PC-3 (cell line): ENCODE results near the gene SRY. TPM values are rescaled to one million over a fixed set of nuclear protein-coding genes. Genes with fewer than 3 reads are reported as not detected.
"Not testable (repeated sequence)": the region's sequence is repeated elsewhere in the genome, so short reads cannot be mapped to it uniquely, and the experiment has no call there.

ENCODE experiments used
- ATAC-seq: fragments of 200-7000 bp; cut with Tn5 transposase; 2 replicates; pipeline ENCODE4 v1.9.1; 2020; ENCODE audit warnings: mild to moderate bottlenecking, moderate library complexity
- BruUV-seq: library from RNA; stranded (reverse); fragments of 400-500 nt; replicated peaks from 2 replicates; lab custom pipeline; 2021; lab: Mats Ljungman, UMichigan
- CTCF ChIA-PET: fragments of 300-600 bp; sonication (Branson Sonifier 250); formaldehyde crosslinking; loops from one replicate; lab custom pipeline; 2022; ENCODE audit warnings: antibody characterized with exemption; lab: Charles Lee
- POLR2A ChIA-PET: fragments of 300-600 bp; sonication (Branson Sonifier 250); formaldehyde crosslinking; loops from one replicate; lab custom pipeline; 2022; ENCODE audit warnings: antibody characterized with exemption; ENCODE audit not compliant: unreplicated experiment; lab: Charles Lee
- DNase-seq: peaks from one replicate; pipeline ENCODE4 v3.0.0-alpha.2; 2015
- H2AFZ ChIP-seq: fragments of 300-600 bp; sonication (generic); 2 replicates; pipeline ENCODE4 v1.6.0; 2016; ENCODE audit warnings: antibody characterized with exemption, low read length
- H3F3A ChIP-seq: fragments of 300-600 bp; sonication (generic); one replicate; pipeline ENCODE4 v1.6.0; 2017; ENCODE audit warnings: antibody characterized with exemption, low read length, control low read depth, mild to moderate bottlenecking; ENCODE audit not compliant: unreplicated experiment
- H3K27ac ChIP-seq: fragments of 300-600 bp; sonication (generic); 2 replicates; pipeline ENCODE4 v1.5.1; 2016; ENCODE audit warnings: mild to moderate bottlenecking, low read length
- H3K27me3 ChIP-seq: fragments of 300-600 bp; sonication (generic); 2 replicates; pipeline ENCODE4 v1.6.1; 2016; ENCODE audit warnings: low read length, mixed read lengths
- H3K36me3 ChIP-seq: fragments of 300-600 bp; sonication (generic); 2 replicates; pipeline ENCODE4 v1.6.1; 2016; ENCODE audit warnings: low read depth, mixed run types, low read length, mixed read lengths
- H3K4me1 ChIP-seq: fragments of 300-600 bp; sonication (generic); 2 replicates; pipeline ENCODE4 v1.5.1; 2016; ENCODE audit warnings: low read length; ENCODE audit not compliant: insufficient read depth
- H3K4me2 ChIP-seq: fragments of 300-600 bp; sonication (generic); 2 replicates; pipeline ENCODE4 v1.6.0; 2016; ENCODE audit warnings: low read length
- H3K4me3 ChIP-seq: fragments of 300-600 bp; sonication (generic); 2 replicates; pipeline ENCODE4 v1.5.1; 2016; ENCODE audit warnings: mild to moderate bottlenecking, low read length, mixed read lengths
- H3K79me2 ChIP-seq: fragments of 300-600 bp; sonication (generic); 2 replicates; pipeline ENCODE4 v1.6.1; 2017; ENCODE audit warnings: low read length, mixed read lengths
- H3K9ac ChIP-seq: fragments of 300-600 bp; sonication (generic); 2 replicates; pipeline ENCODE4 v1.6.0; 2016; ENCODE audit warnings: mild to moderate bottlenecking, low read length
- H3K9me2 ChIP-seq: fragments of 300-600 bp; sonication (generic); replicated peaks from 2 replicates; pipeline ENCODE4 v1.6.1; 2016; ENCODE audit warnings: mixed run types, low read length, mixed read lengths
- H3K9me3 ChIP-seq: fragments of 300-600 bp; sonication (generic); 2 replicates; pipeline ENCODE4 v1.6.1; 2016; ENCODE audit warnings: low read length, mixed read lengths
- H4K20me1 ChIP-seq: fragments of 300-600 bp; sonication (generic); 2 replicates; pipeline ENCODE4 v1.6.1; 2016; ENCODE audit warnings: low read length, mixed read lengths
- CTCF ChIP-seq: fragments of 300-600 bp; sonication (generic); conservative IDR thresholded peaks from 2 replicates; pipeline ENCODE4 v1.5.1; 2017; ENCODE audit warnings: antibody characterized with exemption, low read depth, mild to moderate bottlenecking, low read length
- EZH2 ChIP-seq: fragments of 300-600 bp; sonication (generic); IDR thresholded peaks from one replicate; pipeline ENCODE4 v1.6.1; 2017; ENCODE audit warnings: antibody characterized with exemption, mild to moderate bottlenecking, low read length; ENCODE audit not compliant: unreplicated experiment
- EZH2phosphoT487 ChIP-seq: fragments of 300-600 bp; sonication (generic); IDR thresholded peaks from 2 replicates; pipeline ENCODE4 v1.6.1; 2018; ENCODE audit warnings: mild to moderate bottlenecking, antibody characterized with exemption, low read length, borderline replicate concordance
- intact Hi-C: fragments of 100-400 bp; cut with micrococcal nuclease; formaldehyde crosslinking; loops from 2 replicates; pipeline ENCODE4 v1.9.0; 2023
- total RNA-seq: library from RNA; depleted of rRNA; stranded (reverse); fragments of >200 nt; gene quantifications from 2 replicates; pipeline ENCODE4 v1.2.3, GENCODE V29; 2014

SRY gene
- total RNA-seq, 1 experiment from 2014 or later = not detected

- Histone ChIP-seq H4K20me1 (no peaks in the 10 kb centered on the region), H3K9me2 (no peaks in the 10 kb centered on the region), H3K27ac (no peak overlapping the region), H3K36me3 (no peaks in the 10 kb centered on the region), H2AFZ (no peak overlapping the region), H3K9me3 (no peaks in the 10 kb centered on the region), H3K4me2 (no peak overlapping the region), H3K4me3 (no peak overlapping the region), H3F3A (no peaks in the 10 kb centered on the region), H3K27me3 (no peaks in the 10 kb centered on the region), H3K79me2 (no peaks in the 10 kb centered on the region), H3K4me1 (no peaks in the 10 kb centered on the region), H3K9ac (no peak overlapping the region)
- DNase-seq (no peak), ATAC-seq (no peak)
- BruUV-seq = no TSS peak
- intact Hi-C loops = no loop called here
- TF ChIP-seq CTCF (no peak), EZH2 (no peak), EZH2phosphoT487 (no peak)
- ChIA-PET CTCF (no interaction called here), POLR2A (no interaction called here)
Measured at GRCh38 chrY:2828497-2828896, 41.0 kb upstream of the SRY start.

- Histone ChIP-seq H3K36me3 (no peaks in the 10 kb centered on the region), H3K4me3 (no peak overlapping the region), H3F3A (no peaks in the 10 kb centered on the region), H3K9me2 (no peaks in the 10 kb centered on the region), H3K9ac (no peak overlapping the region), H3K27ac (no peak overlapping the region), H2AFZ (no peak overlapping the region), H3K4me1 (no peaks in the 10 kb centered on the region), H3K9me3 (no peaks in the 10 kb centered on the region), H3K27me3 (no peaks in the 10 kb centered on the region), H3K79me2 (no peaks in the 10 kb centered on the region), H3K4me2 (no peak overlapping the region), H4K20me1 (no peaks in the 10 kb centered on the region)
- intact Hi-C loops = no loop called here
- POLR2A ChIA-PET = no interaction called here
- CTCF ChIA-PET = no interaction called here
- no peak for TF ChIP-seq EZH2
- TF ChIP-seq CTCF = no peak
- TF ChIP-seq EZH2phosphoT487 = no peak
- BruUV-seq = no TSS peak
- ATAC-seq (no peak), DNase-seq (no peak)
Measured at GRCh38 chrY:2824471-2824870, 37.0 kb upstream of the SRY start.

- H3F3A ChIP-seq, H3K9me3 ChIP-seq, ATAC-seq, H3K27me3 ChIP-seq, H3K4me2 ChIP-seq, H2AFZ ChIP-seq, DNase-seq, H3K79me2 ChIP-seq, H3K36me3 ChIP-seq, H3K4me1 ChIP-seq, POLR2A ChIA-PET, H3K4me3 ChIP-seq, BruUV-seq, CTCF ChIA-PET, H4K20me1 ChIP-seq, H3K9ac ChIP-seq, intact Hi-C loops, H3K9me2 ChIP-seq, H3K27ac ChIP-seq: not testable (repeated sequence)
Measured at GRCh38 chrY:2817146-2817896, 29.8 kb upstream of the SRY start.
